HepG2 (cell line): Measurements from ENCODE around the gene NCAPD2. TPM values are rescaled to one million over a fixed set of nuclear protein-coding genes. Genes with fewer than 3 reads are reported as not detected.

Experiments used
- ARNTL ChIP-seq: sonication (generic); formaldehyde crosslinking; IDR thresholded peaks from 2 replicates; pipeline ENCODE4 v1.4.0; 2020; ENCODE audit warnings: mild to moderate bottlenecking, missing genetic modification reagents
- CEBPZ ChIP-seq: IDR thresholded peaks from 2 replicates; pipeline ENCODE4 v1.6.1; 2012; ENCODE audit warnings: low read length, improper control_type of control experiment
- CREB1 ChIP-seq, 2 experiments: fragments of 450-650 bp in 1 of 2; IDR thresholded peaks; 2 replicates each; pipeline ENCODE4 v1.6.1; 2016 to 2017; ENCODE audit warnings: control low read depth in 1 of 2, mild to moderate bottlenecking in 1 of 2, missing compliant biosample characterization in 1 of 2, missing genetic modification characterization in 1 of 2
- FIP1L1 ChIP-seq: fragments of 200-400 bp; formaldehyde crosslinking; IDR thresholded peaks from 2 replicates; pipeline ENCODE4 v1.6.1; 2018; ENCODE audit warnings: low read depth, mild to moderate bottlenecking, low read length, moderate library complexity, borderline replicate concordance; ENCODE audit not compliant: insufficient read depth
- SMAD3 ChIP-seq: sonication (generic); formaldehyde crosslinking; IDR thresholded peaks from 2 replicates; pipeline ENCODE4 v1.4.0; 2020; ENCODE audit warnings: missing genetic modification reagents
- SNAPC2 ChIP-seq: sonication (generic); formaldehyde crosslinking; IDR thresholded peaks from 2 replicates; pipeline ENCODE4 v1.8.1; 2022; ENCODE audit warnings: mild to moderate bottlenecking, missing genetic modification reagents
- WIZ ChIP-seq: sonication (generic); formaldehyde crosslinking; IDR thresholded peaks from 2 replicates; pipeline ENCODE4 v1.5.1; 2020; ENCODE audit warnings: mild to moderate bottlenecking, missing genetic modification reagents
- YY1 ChIP-seq: IDR thresholded peaks from 2 replicates; pipeline ENCODE4 v1.6.1; 2011; ENCODE audit warnings: low read length, low read depth, moderate library complexity, mild to moderate bottlenecking; ENCODE audit not compliant: insufficient read depth, insufficient replicate concordance
- ZNF124 ChIP-seq: sonication (generic); formaldehyde crosslinking; IDR thresholded peaks from 2 replicates; pipeline ENCODE4 v1.4.0; 2020; ENCODE audit warnings: missing genetic modification reagents
- ZNF274 ChIP-seq: sonication (generic); formaldehyde crosslinking; IDR thresholded peaks from 2 replicates; pipeline ENCODE4 v1.5.1; 2020; ENCODE audit warnings: mild to moderate bottlenecking, missing genetic modification reagents
- ZNF3 ChIP-seq: IDR thresholded peaks from 2 replicates; pipeline ENCODE4 v1.7.0; 2017; ENCODE audit warnings: inconsistent platforms
- ZNF326 ChIP-seq: sonication (generic); formaldehyde crosslinking; IDR thresholded peaks from 2 replicates; pipeline ENCODE4 v1.4.0; 2020; ENCODE audit warnings: missing genetic modification reagents, borderline replicate concordance
- ZNF484 ChIP-seq: sonication (generic); formaldehyde crosslinking; IDR thresholded peaks from 2 replicates; pipeline ENCODE4 v1.5.1; 2020; ENCODE audit warnings: mild to moderate bottlenecking, low read depth, missing genetic modification reagents, borderline replicate concordance
- ZNF512 ChIP-seq: sonication (generic); formaldehyde crosslinking; IDR thresholded peaks from 2 replicates; pipeline ENCODE4 v1.4.0; 2020; ENCODE audit warnings: mild to moderate bottlenecking, missing genetic modification reagents
- ZNF530 ChIP-seq: sonication (generic); formaldehyde crosslinking; IDR thresholded peaks from 2 replicates; pipeline ENCODE4 v1.5.0; 2020; ENCODE audit warnings: low read depth, mild to moderate bottlenecking, missing genetic modification reagents
- ZNF550 ChIP-seq: sonication (generic); formaldehyde crosslinking; IDR thresholded peaks from 2 replicates; pipeline ENCODE4 v1.4.0; 2020; ENCODE audit warnings: mild to moderate bottlenecking, missing genetic modification reagents, borderline replicate concordance
- ZNF770 ChIP-seq: sonication (generic); formaldehyde crosslinking; IDR thresholded peaks from 2 replicates; pipeline ENCODE4 v1.5.0; 2020; ENCODE audit warnings: mild to moderate bottlenecking, missing genetic modification reagents
- ZNF777 ChIP-seq: sonication (generic); formaldehyde crosslinking; IDR thresholded peaks from 2 replicates; pipeline ENCODE4 v1.4.0; 2020; ENCODE audit warnings: missing genetic modification reagents
- ZNF781 ChIP-seq: sonication (generic); formaldehyde crosslinking; IDR thresholded peaks from 2 replicates; pipeline ENCODE4 v1.5.1; 2020; ENCODE audit warnings: borderline replicate concordance, mild to moderate bottlenecking, missing genetic modification reagents; ENCODE audit errors: not compliant biosample characterization
- polyA plus RNA-seq, 8 experiments: library from polyadenylated mRNA; depleted of rRNA in 3 of 8; stranded (reverse) in 7 of 8; unstranded in 1 of 8; fragments of >200 nt; fragmentation: Illumina TruSeq in 4 of 8; extraction: Trizol in 4 of 8; gene quantifications; 2 replicates each; pipeline versions ENCODE4 v1.2.1 to v1.2.3, GENCODE V29; 2011 to 2016; ENCODE audit warnings: low read depth in 4 of 8, missing spikeins in 1 of 8, mixed read lengths in 1 of 8; ENCODE audit not compliant: insufficient read depth in 1 of 8
- total RNA-seq, 5 experiments: library from RNA; depleted of rRNA; stranded (reverse); fragments of >200 nt; fragmentation: Illumina TruSeq; extraction: Trizol; gene quantifications; 2 replicates each; pipeline ENCODE4 v1.2.3, GENCODE V29; 2016; ENCODE audit warnings: low read depth in 1 of 5
- TF ChIP-seq, protein P1 (sequence below): sonication (generic); formaldehyde crosslinking; conservative IDR thresholded peaks from 2 replicates; pipeline ENCODE4 v1.5.0; 2020; ENCODE audit warnings: missing genetic modification reagents

NCAPD2 gene
- total and polyA plus RNA-seq, 2 of the 13 experiments (the other 11 are each of a cell fraction or from before 2014, with no cell fraction given): 51.1 to 65.6 TPM

GRCh38 chr12:6470375-6471163, 23.3 kb upstream of the NCAPD2 start, which contains the start of gene VAMP1 (continued):
- no peak for TF ChIP-seq ZNF512 (CRISPR knock-in tag)
- TF ChIP-seq SMAD3: no peak
- no peak for TF ChIP-seq SNAPC2 (CRISPR knock-in tag)
- TF ChIP-seq YY1: peak; percentile 66
- TF ChIP-seq ZNF777: no peak; the same call in 1 of the 2 replicates
- no peak for TF ChIP-seq ZNF3 (CRISPR knock-in tag)
- TF ChIP-seq ZNF274 (CRISPR knock-in tag): peak; percentile 40; the same call in 1 of the 2 replicates
- no peak for TF ChIP-seq ZNF484 (CRISPR knock-in tag)
- no peak for TF ChIP-seq ZNF530 (CRISPR knock-in tag)
- TF ChIP-seq ZNF124 (CRISPR knock-in tag): no peak; the same call in 1 of the 2 replicates
- peak; percentile 76 for TF ChIP-seq CREB1 (IDR thresholded peaks at IDR 0.05)
- peak; percentile 67; the same call in 1 of the 2 replicates for TF ChIP-seq CREB1 (CRISPR knock-in tag; IDR thresholded peaks at IDR 0.05)
- TF ChIP-seq CEBPZ: no peak
- TF ChIP-seq ZNF550: no peak
- no peak for TF ChIP-seq WIZ (CRISPR knock-in tag)
- TF ChIP-seq FIP1L1: no peak
- TF ChIP-seq ZNF781 (CRISPR knock-in tag): peak; percentile 46
- TF ChIP-seq ZNF326 (CRISPR knock-in tag): no peak
- TF ChIP-seq, protein P1, sequence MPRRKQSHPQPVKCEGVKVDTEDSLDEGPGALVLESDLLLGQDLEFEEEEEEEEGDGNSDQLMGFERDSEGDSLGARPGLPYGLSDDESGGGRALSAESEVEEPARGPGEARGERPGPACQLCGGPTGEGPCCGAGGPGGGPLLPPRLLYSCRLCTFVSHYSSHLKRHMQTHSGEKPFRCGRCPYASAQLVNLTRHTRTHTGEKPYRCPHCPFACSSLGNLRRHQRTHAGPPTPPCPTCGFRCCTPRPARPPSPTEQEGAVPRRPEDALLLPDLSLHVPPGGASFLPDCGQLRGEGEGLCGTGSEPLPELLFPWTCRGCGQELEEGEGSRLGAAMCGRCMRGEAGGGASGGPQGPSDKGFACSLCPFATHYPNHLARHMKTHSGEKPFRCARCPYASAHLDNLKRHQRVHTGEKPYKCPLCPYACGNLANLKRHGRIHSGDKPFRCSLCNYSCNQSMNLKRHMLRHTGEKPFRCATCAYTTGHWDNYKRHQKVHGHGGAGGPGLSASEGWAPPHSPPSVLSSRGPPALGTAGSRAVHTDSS: no peak
- no peak for TF ChIP-seq ARNTL (CRISPR knock-in tag)
- TF ChIP-seq ZNF770 (CRISPR knock-in tag): peak; percentile 43; the same call in 1 of the 2 replicates
